WERI-Rb-1 (cell line): Measurements from ENCODE around the gene CCDC24.
A peak's percentile ranks its signal among the peaks of the same experiment; 100 is the strongest.

Source experiments
- DNase-seq: peaks from one replicate; pipeline ENCODE4 v3.0.0-alpha.2; 2020
- H3K27ac ChIP-seq: fragments of 250-450 bp; sonication (Bioruptor Pico); 2 replicates; pipeline ENCODE4 v1.5.1; 2020; ENCODE audit warnings: mild to moderate bottlenecking, moderate library complexity
- H3K27me3 ChIP-seq: fragments of 250-450 bp; sonication (Bioruptor Pico); 2 replicates; pipeline ENCODE4 v1.5.1; 2021; ENCODE audit warnings: mild to moderate bottlenecking, low read depth, moderate library complexity; ENCODE audit not compliant: insufficient read depth, severe bottlenecking
- H3K36me3 ChIP-seq: fragments of 250-450 bp; sonication (Bioruptor Pico); 2 replicates; pipeline ENCODE4 v1.5.1; 2020; ENCODE audit warnings: mild to moderate bottlenecking, moderate library complexity
- H3K4me3 ChIP-seq: 2 replicates; pipeline ENCODE4 v1.5.1; 2011; ENCODE audit warnings: low read depth, mild to moderate bottlenecking, control low read depth, low read length
- H3K9me3 ChIP-seq: fragments of 250-450 bp; sonication (Bioruptor Pico); 2 replicates; pipeline ENCODE4 v1.5.1; 2021; ENCODE audit warnings: mild to moderate bottlenecking, moderate library complexity; ENCODE audit not compliant: severe bottlenecking
- TF ChIP-seq, protein P1 (sequence below): IDR thresholded peaks from 2 replicates; pipeline ENCODE4 v1.5.1; 2011; ENCODE audit warnings: low read depth, mild to moderate bottlenecking, control low read depth, inconsistent platforms, low read length

The CCDC24 gene

DNA sequence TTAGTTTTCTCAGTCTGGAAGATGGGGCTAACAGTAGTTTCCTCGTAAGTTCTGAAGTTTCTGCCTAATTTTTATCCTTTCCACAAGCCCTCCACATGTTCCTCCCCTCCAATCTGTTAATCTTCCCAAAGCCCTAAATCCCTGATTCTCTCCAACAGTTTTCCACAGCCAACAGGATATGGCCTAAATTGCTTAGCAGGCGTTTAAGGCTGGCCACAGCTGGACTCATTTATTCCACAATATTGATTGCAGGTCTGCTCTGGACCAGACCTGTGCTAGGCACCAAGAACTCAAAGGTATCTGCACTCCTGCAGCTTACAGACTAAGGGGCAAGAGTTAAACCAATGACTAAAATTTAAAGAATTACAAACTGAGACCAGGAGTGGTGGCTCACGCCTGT, 35.9 kb downstream of the CCDC24 start:
- Histone ChIP-seq H3K27me3 (no peaks in the 10 kb centered on the region), H3K27ac (no peak overlapping the region; the same call in 1 of the 2 replicates), H3K9me3 (no peaks in the 10 kb centered on the region), H3K36me3 (no peaks in the 10 kb centered on the region; the same call in 1 of the 2 replicates), H3K4me3 (no peak overlapping the region)
- DNase-seq: no peak
- TF ChIP-seq, protein P1, sequence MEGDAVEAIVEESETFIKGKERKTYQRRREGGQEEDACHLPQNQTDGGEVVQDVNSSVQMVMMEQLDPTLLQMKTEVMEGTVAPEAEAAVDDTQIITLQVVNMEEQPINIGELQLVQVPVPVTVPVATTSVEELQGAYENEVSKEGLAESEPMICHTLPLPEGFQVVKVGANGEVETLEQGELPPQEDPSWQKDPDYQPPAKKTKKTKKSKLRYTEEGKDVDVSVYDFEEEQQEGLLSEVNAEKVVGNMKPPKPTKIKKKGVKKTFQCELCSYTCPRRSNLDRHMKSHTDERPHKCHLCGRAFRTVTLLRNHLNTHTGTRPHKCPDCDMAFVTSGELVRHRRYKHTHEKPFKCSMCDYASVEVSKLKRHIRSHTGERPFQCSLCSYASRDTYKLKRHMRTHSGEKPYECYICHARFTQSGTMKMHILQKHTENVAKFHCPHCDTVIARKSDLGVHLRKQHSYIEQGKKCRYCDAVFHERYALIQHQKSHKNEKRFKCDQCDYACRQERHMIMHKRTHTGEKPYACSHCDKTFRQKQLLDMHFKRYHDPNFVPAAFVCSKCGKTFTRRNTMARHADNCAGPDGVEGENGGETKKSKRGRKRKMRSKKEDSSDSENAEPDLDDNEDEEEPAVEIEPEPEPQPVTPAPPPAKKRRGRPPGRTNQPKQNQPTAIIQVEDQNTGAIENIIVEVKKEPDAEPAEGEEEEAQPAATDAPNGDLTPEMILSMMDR: no peak

GRCh38 chr1:44029260-44029910, 38.0 kb downstream of the CCDC24 start:
- H3K36me3 ChIP-seq: no peaks in the 10 kb centered on the region
- no peaks in the 10 kb centered on the region for H3K27me3 ChIP-seq
- TF ChIP-seq, protein P1: no peak
- H3K4me3 ChIP-seq: peak overlapping the region; percentile 87
- no peak for DNase-seq
- peak overlapping the region; percentile 96 for H3K27ac ChIP-seq
- H3K9me3 ChIP-seq: no peaks in the 10 kb centered on the region

DNA sequence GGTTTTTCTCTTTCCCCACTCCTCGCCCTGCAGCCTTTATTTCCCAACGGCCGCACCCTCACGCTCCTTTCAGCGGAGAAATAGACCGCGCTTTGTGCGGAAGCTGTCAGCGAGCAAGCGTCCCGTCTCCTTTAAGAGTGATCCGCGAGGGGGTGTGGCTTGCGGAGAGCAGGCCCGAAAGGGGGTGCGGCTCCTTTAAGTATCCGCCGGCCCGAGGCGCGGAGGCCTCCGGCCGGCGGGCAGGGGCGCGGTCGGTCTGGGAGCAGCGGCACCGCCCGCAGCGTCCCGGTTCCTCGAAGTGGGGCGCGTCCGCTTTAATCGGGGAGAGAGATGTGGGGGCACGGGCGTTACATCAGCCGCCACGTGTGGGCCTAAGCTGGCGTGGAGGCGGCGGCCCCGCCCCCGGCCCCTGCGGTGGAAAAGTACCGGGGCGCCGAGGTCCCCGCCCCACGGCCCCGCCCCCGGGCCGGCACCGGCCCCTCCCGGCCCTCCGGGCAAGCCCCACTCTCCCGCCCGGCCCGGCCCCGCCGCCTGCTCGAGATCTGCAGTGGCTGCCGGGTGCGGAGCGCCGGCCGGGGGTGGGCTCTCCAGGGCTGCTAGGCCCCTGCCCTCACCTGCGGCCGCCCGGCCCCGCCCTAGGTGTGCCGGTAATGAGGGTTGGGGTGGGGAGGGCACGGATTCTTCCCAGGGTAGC, 38.7 kb downstream of the CCDC24 start:
- no peaks in the 10 kb centered on the region for H3K36me3 ChIP-seq
- TF ChIP-seq, protein P1: no peak
- peak; percentile 93 for DNase-seq
- H3K4me3 ChIP-seq: peak overlapping the region; percentile 87
- H3K27ac ChIP-seq: peak overlapping the region; percentile 96
- no peaks in the 10 kb centered on the region for H3K27me3 ChIP-seq
- no peaks in the 10 kb centered on the region for H3K9me3 ChIP-seq

DNA sequence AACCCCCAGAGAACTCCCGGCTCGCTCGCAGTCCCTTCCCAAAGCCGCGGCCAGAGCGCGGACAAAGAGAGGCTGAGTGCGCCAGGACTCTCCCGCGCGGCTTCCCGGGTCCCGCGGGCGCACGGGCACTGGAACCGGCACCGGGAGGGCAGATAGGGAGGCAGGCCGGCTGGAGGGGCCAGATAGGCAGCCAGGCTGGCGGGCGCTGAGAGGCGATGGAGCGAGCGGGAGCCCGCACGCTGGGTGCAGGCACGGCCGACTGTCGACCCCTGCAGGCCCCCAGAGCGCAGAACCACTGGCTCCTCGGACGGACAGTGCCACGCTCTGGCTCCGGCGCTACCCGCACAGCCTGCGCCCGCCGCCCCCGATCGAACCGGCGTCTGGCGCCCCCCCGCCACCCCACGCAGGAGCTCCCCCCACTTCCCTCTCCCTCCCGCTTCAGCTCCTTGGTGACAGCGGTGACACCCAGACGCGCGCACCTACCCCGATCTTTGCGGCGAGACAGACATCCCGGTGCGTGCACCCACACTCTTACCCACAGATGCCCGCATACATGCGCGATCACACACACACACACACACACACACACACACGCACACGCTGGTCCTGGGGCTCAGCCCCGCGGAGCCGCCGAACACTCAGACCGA, 39.3 kb downstream of the CCDC24 start:
- peak overlapping the region; percentile 87 for H3K4me3 ChIP-seq
- no peaks in the 10 kb centered on the region for H3K36me3 ChIP-seq
- TF ChIP-seq, protein P1: peak; percentile 64
- H3K27me3 ChIP-seq: no peaks in the 10 kb centered on the region
- peak overlapping the region; percentile 96 for H3K27ac ChIP-seq
- no peaks in the 10 kb centered on the region for H3K9me3 ChIP-seq
- peak; percentile 64 for DNase-seq

- Histone ChIP-seq H3K27ac (peak within 1 kb of the TSS; percentile 96), H3K9me3 (no peaks in the 10 kb centered on the region), H3K36me3 (no peaks in the 10 kb centered on the region), H3K4me3 (peak within 1 kb of the TSS; percentile 87), H3K27me3 (no peaks in the 10 kb centered on the region)
- peak; percentile 64 for DNase-seq
- TF ChIP-seq, protein P1: no peak
Observed at GRCh38 chr1:44031252-44032169, 40.1 kb downstream of the CCDC24 start, which contains the start of gene SLC6A9. SLC6A9 (minus strand) TSS chr1:44031462; CDS start chr1:44024277, 7,185 bp downstream.
